ENCODE measurements around the gene SLC12A5.

The SLC12A5 gene

DNA sequence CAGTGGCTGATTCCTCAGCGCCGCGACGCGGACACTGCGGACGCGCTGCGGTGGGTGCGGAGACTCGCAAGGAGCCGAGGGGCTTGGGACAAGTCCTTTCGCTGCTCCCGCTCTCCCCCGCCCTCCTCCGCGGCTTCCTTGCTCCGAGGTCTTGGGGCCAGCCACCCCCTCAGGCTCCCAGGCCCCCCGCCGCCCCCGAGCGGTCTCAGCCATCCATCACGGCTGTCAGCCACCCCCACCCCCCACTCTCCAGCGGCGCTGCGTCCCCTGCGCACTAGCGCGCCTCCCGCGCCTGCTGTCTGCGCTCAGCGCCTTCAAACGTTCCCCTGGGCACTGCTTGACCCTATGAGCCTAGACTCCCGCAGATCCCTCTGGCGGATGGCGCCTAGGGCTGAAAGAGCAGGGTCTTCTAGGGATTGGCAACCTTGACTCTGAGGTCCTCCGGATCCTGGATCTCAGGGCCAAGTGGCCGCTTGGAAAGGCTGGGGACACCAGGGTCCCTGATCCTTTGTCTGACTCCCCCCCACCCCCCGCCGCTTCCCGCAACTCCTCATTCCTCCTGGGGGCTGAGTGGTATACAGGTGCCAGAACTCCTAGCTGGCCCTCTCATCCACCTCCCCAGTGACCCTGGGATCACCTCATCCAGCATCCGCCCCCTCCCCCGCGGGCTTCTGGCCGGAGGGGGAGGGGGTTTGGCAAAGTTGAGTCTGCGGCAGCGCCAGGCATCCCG lies 1.4 kb downstream of the SLC12A5 start:
- no peak for DNase-seq

DNA sequence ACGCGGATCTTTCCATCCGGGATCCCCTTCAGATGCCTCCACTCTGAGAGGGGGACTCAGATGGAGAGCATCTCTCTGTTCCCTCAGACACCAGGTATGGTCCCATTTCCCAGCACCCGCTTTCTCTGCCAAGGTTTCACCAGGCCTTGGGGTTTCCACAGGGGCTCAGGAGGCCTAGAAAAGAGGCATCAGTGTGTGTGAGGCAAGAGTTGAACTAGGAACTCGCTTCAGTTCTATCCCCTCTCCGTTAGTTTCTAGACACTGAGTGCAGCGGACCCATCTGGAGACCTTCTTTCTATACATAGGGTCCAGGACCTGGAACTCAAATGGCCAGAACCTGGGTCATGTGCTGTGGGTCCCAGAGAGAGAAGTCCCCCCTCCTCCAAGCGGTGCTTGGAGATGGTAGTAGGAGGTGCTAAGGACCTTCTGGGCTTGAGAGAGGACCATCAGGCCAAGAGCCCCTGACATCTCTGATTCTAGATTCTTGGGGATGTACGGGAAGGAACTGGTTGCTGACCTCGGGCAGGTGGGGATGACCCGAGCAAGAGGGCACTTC lies 2.1 kb downstream of the SLC12A5 start:
- DNase-seq: no peak

DNA sequence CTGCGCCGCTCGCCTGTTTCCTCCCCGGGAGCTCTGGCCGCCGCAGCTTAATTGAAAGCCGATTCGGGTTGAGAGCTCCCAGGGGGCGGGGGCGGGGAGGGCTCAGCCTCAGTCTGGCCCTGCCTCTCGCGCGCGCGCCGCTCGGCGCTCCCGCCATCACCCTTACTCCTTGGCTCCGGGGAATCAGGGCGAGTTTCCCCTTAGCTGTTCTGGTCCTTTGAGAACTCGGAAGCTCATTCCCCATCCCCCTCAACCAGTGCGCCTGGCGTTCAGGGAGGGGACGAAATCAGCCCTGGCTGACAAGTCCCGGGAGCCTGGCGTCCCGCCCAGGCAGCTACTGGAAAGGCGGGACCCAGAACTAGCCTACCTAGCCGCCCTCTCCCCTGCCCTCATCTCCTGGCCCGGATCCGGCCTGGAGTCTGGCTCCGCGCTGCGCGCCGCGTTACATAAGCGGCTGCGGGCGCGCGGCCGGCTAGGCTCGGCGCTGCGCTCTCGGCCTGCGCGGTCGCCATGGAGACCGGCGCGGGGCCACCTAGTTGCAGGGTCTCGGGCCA lies 2.8 kb downstream of the SLC12A5 start:
- no peak for DNase-seq

DNA sequence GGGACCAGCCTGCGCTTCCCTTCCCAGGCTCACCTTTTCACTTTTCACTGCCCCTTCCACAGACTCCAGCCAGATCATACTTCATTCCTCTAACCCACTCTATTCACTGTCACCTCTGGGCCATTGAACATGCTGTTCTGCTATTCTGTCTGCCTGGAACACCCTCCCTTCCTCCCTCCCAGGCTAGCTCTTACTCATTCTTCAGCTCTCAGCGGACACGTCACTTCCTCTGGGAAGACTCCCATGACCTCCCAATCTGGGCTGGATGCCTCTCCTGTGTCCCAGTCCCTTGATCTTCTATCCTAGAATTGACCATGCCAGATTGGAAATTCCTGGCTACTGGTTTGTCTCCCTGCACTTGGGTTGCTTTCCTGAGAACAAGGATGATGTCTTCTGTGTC lies 5.0 kb downstream of the SLC12A5 start:
- no peak for DNase-seq

DNA sequence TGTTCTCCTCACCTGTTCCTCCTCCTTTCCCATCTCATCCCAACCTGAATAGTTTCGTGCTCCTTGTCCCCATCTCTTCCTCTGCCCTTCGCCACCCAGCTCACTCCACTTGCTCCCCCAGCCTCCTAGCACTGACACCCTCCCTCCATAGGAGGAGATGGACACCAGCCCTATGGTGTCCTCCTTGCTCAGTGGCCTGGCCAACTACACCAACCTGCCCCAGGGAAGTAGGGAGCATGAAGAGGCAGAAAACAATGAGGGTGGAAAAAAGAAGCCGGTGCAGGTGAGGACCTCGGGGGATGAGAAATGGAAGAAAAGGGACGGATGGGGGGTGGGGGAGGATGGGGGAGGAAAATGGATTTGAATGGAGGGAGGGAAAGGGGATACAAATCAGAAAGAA lies 6.2 kb downstream of the SLC12A5 start:
- no peak for DNase-seq

DNA sequence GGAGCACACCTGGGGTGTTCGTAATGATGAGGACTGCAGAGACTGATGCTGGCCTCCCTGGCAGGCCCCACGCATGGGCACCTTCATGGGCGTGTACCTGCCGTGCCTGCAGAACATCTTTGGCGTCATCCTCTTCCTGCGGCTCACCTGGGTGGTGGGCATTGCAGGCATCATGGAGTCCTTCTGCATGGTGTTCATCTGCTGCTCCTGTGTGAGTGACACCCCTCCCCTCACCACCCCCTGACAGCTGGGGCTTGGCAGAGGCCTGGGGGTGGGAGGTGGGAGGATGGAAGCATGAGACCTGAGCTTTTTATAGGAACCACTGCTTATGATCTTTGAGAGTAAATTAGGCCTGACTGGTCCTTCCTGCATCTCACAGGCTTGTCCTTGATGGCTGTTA lies 6.7 kb downstream of the SLC12A5 start:
- no peak for DNase-seq

DNA sequence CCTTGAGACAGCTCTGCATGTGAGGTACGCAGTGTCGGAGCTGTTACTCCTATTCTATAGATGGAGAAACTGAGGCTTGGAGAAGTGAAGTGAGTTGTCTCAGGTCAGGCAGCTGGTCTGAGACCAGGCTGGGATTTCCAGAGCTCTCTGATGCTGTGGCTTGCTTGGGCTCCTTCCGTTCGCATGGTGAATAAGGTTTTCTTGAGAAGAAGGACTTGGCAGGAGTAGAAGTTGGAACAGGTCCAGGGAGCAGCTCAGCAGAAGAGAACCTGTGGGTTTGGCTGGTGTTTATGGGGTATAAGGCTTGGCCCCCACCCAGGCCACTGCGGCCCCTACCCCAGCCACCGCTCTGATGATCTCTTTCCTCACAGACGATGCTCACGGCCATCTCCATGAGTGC lies 7.4 kb downstream of the SLC12A5 start:
- DNase-seq: no peak

DNA sequence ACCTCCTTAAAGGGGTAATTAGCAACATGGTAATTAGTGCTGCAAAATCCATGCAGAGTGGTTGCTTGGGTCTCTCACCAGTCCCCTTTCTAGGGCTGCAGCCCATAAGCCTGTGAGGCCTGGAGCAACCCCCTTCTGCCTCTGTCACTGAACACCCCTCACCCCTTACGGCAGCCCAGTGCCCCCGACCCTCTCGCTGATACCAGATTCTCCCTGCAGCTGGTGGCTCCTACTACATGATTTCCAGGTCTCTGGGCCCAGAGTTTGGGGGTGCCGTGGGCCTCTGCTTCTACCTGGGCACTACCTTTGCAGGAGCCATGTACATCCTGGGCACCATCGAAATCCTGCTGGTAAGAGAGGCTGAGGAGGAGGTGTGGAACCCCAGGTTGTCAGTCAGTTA lies 8.0 kb downstream of the SLC12A5 start:
- DNase-seq: no peak

DNA sequence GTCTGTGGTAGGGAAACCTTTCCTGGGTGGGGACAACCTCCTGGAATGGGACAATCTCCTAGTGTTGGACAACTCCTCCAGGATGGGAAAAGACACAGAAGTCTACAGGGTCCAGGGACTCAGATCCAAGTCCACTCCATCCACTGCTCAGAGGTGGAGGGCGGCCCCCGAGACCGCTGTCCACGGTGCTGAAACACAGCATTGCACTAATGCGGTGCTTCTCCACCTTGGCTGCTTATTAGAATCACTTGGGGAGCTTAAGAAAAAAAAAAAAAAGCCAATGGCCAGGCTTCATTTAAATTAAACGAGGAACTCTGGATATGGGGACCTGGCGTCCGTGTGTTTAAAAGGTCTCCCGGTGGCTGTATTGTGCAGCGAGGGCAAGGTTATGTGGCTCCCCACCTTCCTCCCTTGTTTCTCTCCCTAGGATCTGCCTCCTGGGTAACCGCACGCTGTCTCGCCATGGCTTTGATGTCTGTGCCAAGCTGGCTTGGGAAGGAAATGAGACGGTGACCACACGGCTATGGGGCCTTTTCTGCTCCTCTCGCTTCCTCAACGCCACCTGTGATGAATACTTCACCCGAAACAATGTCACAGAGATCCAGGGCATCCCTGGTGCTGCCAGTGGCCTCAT lies 12.0 kb downstream of the SLC12A5 start:
- no peak for DNase-seq

DNA sequence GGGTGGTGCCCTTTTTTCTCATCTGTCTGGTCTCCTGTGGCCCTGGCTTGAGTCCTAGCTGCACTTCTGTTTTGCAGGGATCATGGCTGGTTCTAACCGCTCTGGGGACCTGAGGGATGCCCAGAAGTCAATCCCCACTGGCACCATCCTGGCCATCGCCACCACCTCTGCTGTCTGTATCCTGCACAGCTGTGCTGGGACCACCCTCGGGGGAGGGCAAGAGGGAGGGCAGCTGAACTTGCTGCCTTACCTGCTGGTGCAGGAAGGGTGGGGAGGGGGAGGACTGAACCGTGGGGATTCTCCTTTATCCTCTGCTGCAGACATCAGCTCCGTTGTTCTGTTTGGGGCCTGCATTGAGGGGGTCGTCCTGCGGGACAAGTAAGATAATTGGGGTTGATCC lies 14.5 kb downstream of the SLC12A5 start:
- DNase-seq: no peak

DNA sequence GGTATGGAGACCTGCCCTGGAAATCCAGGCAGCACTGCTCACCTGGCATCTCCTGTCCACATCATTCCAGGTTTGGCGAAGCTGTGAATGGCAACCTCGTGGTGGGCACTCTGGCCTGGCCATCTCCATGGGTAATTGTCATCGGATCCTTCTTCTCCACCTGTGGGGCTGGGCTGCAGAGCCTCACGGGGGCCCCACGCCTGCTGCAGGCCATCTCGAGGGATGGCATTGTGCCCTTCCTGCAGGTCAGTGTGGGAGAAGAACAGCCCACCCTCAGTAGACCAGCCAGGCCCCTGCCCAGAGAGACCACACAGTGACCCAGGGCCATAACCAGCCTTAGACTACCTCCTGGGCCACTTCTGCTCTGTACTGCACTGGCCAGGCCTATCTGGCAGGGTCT lies 15.9 kb downstream of the SLC12A5 start:
- DNase-seq: no peak

DNA sequence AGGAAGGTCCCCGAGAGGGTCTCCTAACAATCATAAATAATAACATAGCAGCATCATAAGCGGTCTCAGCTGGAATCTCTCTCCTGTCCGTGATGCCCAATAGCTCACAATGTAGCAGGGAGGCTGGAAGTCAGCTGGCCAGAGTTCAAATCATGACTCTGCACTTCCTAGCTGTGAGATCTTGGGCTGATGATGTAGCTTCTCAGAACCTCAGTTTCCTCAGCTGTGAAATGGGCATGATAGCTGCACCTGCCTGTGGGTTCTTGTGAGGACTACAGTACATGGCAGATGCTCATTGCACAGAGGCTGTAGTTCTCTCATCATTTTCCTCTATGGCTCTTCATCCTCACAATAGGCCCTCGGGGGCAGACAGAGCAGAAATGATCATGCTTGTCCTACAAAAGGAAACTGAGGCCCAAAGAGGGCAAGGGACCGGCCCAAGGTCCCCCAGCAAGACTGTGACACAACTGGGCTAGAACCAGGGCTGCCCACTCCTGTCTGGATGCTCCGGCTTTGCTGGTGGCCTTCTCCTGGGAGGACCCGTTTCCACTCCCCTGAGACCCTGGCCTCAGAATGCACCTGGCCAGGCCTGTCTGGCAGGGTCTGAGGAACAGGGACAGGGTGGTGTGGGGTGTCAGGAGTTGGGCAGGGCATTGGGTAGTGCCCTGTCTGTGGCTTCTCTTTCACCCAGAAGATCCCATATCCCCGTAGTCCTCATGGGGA lies 17.7 kb downstream of the SLC12A5 start:
- no peak for DNase-seq

DNA sequence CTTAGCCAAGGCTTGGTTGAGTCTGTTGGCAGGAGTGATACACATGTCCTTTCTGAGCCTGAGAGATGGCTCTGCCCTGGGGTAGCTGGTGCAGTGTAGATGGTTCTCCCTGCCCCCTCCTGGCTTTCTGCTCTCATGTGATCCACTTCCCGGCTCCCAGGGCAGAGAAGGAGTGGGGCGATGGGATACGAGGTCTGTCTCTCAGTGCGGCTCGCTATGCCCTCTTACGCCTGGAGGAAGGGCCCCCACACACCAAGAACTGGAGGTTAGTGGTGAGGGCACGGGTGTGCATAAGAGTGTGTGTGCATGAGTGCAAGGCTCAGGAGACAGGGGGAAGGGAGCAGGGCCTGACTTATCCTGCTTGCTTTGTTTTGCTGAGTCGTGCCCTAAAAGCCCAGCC lies 18.8 kb downstream of the SLC12A5 start:
- DNase-seq: no peak

DNA sequence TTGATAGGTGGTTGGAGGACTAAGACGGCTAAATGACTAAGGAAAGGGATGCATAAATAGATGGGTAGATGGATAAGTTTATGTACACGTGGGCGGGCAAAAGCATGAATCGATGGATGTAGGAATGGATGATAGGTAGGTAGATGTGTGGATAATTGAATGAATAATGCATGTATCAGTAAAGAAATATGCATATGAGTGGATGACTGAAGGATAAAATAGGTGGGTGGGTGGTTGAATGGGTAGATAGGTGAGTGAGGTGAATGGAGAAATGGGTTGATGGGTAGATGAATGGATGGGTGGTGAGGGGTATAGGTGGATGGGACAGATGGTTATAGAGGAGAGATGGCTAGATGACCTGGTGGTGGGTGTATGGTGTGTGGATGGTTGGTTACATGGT lies 20.2 kb downstream of the SLC12A5 start:
- no peak for DNase-seq

DNA sequence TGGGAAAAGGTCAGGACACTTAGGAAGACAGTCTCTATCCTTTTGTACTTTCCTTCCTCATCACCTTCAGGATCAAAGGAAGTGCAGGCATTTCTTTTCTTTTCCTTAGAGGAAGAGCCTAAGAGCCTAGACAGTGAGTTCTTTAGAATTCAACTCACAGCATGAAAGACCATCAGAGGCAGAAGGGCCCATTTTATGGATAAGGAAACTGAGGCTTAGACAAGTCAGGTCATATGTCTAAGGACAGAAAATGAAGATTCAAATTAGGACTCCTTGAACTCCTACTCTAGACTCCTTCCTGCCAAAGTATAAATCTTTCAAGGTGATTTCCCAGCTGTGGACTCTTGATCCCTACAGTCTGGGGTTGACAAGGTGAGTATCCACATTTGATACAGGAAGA lies 20.8 kb downstream of the SLC12A5 start:
- DNase-seq: no peak

DNA sequence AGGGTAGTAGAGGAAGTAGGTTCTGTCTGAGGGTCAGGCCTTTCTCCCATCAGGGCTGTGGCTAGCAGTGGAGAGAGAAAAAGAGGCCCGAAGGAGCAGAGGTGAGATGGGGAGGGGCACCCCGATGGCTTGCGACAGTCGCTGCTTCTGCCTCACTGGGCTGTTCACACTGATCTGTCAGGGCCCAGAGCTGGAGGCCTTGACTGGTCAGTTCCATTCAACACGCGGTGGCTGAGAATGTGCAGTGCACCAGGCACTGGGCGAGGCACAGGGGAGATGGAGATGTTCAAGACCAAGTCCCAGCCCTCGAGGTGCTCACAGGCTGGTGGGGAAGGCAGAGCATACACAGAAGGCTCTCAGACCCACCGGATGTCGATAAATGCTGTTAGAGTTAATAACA lies 21.4 kb downstream of the SLC12A5 start:
- no peak for DNase-seq

DNA sequence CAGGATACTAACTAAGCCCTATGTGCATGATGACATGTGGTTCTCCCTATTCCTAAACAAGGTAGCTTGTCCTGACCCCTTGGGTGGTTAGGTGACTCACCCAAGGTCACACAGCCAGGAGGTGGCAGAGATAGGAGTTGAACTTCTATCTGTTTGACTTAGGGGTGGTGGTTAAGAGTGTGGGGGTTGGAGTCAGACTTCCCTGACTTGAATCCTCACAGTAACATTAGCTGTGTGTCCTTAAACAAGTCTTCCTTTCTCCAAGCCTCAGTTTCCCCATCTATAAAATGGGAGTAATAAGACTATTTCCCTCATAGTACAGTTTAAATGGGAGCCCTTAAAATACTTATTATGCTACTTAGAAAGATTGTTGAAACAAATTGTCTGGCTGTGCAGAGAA lies 21.9 kb downstream of the SLC12A5 start:
- no peak for DNase-seq

DNA sequence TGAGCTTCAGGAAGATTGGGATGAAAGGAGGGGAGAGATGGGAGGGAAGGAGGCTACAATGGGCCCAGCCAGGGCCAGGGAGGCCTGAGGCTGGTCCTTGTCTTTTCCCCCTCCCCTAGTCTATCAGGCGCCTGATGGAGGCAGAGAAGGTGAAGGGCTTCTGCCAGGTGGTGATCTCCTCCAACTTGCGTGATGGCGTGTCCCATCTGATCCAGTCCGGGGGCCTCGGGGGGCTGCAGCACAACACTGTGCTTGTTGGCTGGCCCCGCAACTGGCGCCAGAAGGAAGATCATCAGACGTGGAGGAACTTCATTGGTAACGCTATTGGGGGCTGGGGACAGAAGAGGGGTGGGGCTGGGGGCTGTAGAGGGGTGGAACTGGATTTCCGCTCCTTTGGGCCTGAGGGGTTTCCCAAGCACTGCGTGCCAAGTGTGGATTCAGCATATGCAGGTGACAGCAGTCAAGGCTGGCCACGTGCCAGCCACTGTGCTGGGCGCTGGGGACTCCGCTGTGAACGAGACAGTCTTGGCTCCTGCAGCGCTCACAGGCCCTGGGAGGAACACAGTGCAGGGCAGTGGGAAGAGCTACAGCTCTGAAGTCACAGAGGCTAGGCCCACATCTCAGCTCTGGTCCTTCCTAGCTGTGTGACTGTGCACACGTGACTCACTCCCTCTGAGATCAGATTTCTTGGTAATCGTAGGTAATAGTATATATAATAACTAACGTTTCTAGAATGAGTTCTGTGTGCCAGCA lies 22.7 kb downstream of the SLC12A5 start:
- DNase-seq: no peak

DNA sequence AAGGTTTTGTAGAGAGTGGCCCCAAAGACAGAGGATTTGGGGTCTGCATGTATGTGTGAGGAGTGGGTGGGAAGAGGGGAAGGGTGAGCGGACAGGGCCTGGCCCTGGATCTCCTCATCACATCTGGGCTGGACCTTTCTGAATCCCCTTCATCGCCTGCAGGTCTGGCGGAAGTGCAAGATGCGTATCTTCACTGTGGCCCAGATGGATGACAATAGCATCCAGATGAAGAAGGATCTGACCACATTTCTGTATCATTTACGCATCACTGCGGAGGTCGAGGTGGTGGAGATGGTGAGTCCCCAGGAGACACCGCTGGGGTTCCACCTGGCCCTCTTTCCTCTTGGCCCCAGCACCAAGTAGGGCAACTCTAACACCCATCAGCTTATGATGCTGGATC lies 24.4 kb downstream of the SLC12A5 start:
- no peak for DNase-seq

DNA sequence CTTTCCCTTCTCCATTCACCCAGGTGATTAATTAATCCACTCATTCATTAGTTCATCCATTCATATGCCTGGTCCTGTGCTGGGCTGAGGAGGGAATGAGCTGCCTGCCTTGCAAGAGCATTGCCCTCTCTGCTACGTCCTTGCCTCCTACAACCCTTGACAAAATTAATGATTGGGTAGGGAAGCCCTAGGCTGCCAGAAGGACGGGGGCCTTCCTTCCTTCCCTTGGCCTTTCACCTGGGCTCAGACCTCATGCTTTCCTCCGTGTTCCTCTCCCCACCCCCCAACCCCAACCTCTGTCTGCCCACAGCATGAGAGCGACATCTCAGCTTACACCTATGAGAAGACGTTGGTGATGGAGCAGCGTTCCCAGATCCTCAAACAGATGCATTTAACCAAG lies 25.6 kb downstream of the SLC12A5 start:
- no peak for DNase-seq

DNA sequence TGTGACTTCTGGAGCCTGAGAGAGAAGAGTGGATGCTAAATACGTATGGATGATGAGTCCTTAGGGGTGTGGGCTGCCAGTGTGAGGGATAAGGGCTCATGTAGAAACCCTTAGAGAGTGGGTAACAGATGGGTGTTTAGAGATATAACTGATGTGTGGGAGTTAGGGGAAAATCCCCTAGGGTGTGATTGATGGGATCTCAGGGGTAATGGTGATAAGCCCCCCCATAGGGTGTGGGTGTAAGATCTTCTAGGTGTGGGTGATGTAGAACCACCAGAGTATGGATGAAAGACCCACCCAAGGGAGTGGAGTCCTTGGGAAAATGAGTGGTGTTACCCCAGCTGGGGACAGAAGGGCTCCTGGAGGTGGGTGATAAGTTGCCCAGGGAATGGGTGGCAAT lies 26.3 kb downstream of the SLC12A5 start:
- DNase-seq: no peak

DNA sequence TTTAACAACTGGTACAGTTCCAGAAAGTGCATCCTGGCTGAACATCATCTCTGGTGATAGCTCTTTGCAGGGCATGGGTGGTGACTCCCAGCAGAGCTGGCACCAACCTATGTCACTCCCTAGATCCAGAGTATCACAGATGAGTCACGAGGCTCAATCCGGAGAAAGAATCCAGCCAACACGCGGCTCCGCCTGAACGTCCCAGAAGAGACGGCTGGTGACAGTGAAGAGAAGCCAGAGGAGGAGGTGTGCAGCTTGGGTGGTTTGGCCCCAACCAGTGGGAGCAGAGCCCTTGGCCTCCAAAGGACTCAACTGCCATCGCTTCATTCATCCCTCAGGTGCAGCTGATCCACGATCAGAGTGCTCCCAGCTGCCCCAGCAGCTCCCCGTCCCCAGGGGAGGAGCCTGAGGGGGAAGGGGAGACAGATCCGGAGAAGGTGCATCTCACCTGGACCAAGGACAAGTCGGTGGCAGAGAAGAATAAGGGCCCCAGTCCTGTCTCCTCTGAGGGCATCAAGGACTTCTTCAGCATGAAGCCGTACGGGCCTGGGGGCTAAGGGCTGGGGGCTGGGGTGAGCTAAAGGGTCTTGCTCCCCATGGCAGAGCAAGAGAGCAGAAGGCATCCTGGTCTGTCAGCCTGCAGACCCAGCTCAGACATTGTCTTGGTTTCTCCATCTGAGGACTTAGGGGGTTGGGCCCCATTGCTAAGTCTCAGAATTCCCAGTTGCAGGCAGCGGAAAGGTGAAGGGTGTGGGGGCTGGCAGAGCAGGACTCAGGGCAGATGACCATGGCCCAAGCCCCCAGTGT lies 27.2 kb downstream of the SLC12A5 start:
- DNase-seq: no peak

Measured in amniotic stem cell (primary cell).